Head of caudate nucleus (tissue), 42 donors: ENCODE data around the gene CDR2L.
"Not testable (repeated sequence)": the region's sequence is repeated elsewhere in the genome, so short reads cannot be mapped to it uniquely, and the experiment has no call there.

Experiments
- DNase-seq, 42 donors: peaks; one replicate each; pipeline versions ENCODE4 v3.0.0 to v3.0.0-alpha.2; 2020 to 2021; ENCODE audit warnings: mixed read lengths in 7 of 42
- intact Hi-C: fragments of 100-400 bp; cut with DNase I; formaldehyde crosslinking; loops from one replicate; pipeline ENCODE4 v1.15.0; 2022

The CDR2L gene

DNA sequence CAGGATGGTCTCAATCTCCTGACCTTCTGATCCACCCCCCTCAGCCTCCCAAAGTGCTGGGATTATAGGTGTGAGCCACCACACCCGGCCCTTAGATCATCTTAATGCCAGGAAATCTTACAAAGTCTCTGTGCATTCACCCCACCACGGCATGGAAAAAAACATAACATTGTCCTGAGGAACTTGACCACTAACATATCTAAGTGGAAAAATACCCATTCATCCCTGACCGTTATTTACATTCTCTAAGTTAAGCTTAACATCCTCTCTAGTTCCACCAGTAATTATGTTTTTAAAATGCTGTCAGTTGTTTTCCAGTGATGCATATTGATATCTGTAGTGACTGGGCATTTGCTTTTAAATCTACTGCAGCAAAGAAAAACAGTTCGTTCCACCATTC, 11.5 kb upstream of the CDR2L start:
- intact Hi-C loops = loop anchor here (10.0 kb wide), 1 partner anchor 209 kb away; the partner anchor contains the start of gene SUMO2
- no peak for DNase-seq

DNA sequence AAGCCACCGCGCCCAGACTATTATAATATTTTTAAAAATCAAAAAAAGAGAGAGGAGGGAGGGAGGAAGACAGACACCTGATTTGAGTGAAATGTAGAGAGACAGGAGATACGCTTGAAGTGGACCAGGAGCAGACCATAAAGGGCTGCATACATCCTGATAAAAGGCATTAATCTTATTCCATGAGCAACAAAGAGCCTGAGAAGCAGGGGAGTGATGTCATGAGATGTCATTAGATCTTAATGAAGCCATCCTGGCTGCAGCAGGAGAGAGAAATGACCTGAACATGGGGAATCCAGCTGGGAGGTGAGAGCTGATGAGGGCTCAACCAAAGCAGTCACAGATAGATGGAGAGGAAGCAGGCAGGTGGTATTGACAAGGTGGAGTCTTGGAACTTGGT, 9.6 kb upstream of the CDR2L start:
- intact Hi-C loops = loop anchor here (10.0 kb wide), 1 partner anchor 207 kb away; the partner anchor contains the start of gene SUMO2
- DNase-seq = no peak

GRCh38 chr17:74978240-74978639, 9.2 kb upstream of the CDR2L start:
- no peak for DNase-seq
- intact Hi-C loops = loop anchor here (10.0 kb wide), 1 partner anchor 207 kb away; the partner anchor contains the start of gene SUMO2

DNA sequence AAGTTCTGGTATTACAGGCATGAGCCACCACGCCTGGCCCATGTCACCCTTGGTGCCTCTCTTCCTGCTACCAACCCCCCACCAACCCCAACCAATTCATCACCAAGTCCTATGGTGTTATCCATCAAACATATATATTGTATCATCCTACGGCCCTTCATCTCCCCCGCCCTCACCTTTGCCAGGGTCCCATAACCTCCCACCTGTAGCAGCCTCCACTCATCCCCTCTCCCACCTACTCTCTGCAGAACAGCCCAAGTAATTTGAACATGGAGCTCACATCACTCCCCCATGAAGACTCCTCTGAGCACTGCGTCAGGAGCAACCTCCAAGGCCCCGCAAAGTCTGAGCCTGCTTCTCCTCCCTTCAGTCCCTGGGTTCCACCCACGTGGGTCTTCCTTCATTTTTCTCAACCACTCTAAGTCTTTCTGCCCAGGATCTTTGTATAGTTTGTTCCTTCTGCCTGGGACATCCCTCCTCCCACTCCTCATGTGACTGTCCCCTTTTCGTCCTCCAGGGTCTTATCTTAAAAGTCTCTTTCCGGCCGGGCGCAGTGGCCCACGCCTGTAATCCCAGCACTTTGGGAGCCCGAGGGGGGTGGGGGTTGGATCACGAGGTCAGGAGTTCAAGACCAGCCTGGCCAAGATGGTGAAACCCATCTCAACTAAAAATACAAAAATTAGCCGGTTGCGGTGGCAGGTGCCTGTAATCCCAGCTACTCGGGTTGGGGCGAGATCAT, 7.9 kb upstream of the CDR2L start:
- DNase-seq = no peak
- intact Hi-C loops = loop anchor here (10.0 kb wide), 1 partner anchor 205 kb away; the partner anchor contains the start of gene SUMO2

GRCh38 chr17:74981318-74981978, 6.0 kb upstream of the CDR2L start:
- intact Hi-C loops = no loop called here
- peak in 2 of 42 donors; percentile 42 to 56 for DNase-seq

- intact Hi-C loops = no loop called here
- peak; percentile 81 to 95 (median 89) for DNase-seq
These were observed 5.3 kb upstream of the CDR2L start for GRCh38 chr17:74981979-74982662.

DNA sequence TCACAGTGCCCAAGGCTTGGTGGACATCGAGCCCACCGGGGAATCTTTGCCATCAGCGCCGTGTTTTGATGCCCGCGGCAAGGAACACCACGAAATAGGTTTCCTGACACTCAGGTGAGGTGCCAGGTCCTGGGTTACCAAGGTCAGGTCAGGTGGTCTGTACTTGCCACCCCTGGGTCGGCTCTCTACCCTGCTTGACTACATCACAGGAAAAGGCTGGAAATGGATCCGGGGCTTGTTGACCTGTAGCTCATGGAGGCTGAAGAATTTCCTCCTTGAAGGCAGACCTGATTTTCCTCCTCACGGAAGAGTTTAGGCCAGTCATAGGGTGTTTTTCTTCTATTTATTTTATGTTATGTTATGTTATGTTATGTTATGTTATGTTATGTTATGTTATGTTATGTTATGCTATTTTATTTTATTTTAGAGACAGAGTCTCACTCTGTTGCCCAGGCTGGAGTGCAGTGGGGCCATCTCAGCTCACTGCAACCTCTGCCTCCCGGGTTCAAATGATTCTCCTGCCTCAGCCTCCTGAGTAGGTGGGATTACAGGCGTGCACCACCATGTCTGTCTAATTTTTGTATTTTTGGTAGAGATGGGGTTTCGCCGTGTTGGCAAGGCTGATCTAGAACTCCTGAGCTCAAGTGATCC, 4.6 kb upstream of the CDR2L start:
- intact Hi-C loops = not testable (repeated sequence)
- DNase-seq = peak in 12 of 42 donors; percentile 23 to 67 (median 38)

DNA sequence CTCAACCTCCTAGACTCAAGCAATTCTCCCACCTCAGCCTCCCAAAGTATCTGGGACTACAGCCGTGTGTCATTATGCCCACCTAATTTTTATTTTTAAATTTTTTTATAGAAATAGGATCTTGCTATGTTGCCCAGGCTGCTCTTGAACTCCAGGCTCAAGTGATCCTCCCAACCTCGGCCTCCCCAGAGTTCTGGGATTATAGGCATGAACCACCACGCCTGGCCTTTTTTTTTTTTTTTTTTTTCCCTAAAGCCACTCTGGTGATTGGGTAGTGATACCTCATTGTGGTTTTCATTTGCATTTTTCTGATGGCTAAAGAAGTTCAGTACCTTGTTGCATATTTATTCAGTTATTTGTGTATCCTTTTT, 1.2 kb upstream of the CDR2L start:
- intact Hi-C loops = no loop called here
- DNase-seq = no peak

- DNase-seq = peak; percentile 53 to 91 (median 79)
- intact Hi-C loops = no loop called here
These were observed 678 bp downstream of the CDR2L start for GRCh38 chr17:74987909-74988711.

DNA sequence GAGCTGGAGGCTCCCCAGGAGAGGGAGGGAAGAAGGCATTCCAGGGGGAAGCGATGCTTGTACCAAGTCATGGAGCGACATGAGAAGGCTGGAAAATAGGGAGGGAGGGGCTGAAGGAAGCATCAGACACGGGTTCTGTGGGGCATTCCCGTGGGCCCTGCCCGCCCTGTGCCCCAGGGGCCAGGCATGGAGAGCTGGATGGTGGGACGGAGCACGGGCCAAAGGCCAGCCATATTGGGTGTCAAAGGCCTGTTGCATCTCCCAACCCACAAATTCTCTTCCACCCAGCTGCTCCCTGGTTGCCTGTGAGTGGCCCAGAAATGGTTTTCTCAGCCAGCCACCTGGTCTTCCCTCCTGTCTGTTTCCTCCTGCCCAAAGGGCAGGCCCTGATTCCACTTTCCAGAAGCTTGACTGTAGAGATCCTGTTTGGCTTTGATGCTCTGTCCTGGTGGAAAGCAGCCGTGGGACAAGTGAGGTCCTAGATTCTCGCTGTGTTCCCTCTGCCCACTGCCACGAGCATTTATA, 3.2 kb downstream of the CDR2L start:
- no peak for DNase-seq
- intact Hi-C loops = no loop called here

- intact Hi-C loops = no loop called here
- DNase-seq = no peak
These were observed 4.8 kb downstream of the CDR2L start for GRCh38 chr17:74992223-74992622.

GRCh38 chr17:74994440-74994839, 7.0 kb downstream of the CDR2L start:
- DNase-seq = no peak
- intact Hi-C loops = no loop called here

- peak in 7 of 42 donors; percentile 26 to 67 (median 35) for DNase-seq
- intact Hi-C loops = no loop called here
These were observed 8.4 kb downstream of the CDR2L start for GRCh38 chr17:74995847-74996246.

DNA sequence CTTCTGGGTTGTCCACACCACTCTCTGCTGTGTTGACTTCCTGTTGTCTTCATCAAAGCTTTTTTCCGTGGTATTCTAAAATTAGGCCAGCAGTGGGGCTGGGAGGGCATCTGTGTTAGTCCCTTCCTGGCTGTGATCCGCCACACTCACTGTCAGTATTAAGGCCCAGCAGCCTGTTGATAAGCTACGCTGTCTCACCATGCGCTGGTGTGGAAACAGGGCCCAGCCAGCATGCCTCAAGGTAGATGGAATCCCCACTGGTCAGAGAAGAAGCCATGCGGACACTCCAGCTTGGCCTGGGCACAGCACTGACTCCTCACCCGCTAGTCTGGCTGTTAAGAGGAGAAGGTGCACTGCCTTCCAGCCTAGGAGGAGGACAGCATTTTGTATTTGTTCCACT, 11.4 kb downstream of the CDR2L start:
- no peak for DNase-seq
- intact Hi-C loops = no loop called here

DNA sequence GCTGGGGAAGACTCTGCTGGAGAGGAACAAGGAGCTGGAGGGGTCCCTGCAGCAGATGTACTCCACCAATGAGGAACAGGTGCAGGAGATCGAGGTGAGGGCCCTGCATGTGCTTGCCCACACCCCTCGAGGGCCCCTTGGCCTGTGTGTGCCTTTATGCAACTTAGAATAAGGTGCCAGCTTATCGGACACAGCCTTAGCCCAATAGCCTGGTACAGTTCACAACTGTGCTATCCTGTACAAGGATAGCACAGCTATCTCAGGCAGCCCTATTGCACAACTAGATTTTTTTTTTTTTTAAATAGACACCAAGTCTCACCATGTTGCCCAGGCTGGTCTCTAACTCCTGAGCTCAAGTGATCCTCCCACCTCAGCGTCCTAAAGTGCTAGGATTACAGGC, 12.1 kb downstream of the CDR2L start:
- intact Hi-C loops = no loop called here
- DNase-seq = no peak

- intact Hi-C loops = no loop called here
- DNase-seq = no peak
These were observed 14.7 kb downstream of the CDR2L start for GRCh38 chr17:75001915-75002843.
